Esophagus squamous epithelium (tissue), 5 donors: Measurements from ENCODE around the gene EZH2. TPM values are rescaled to one million over a fixed set of nuclear protein-coding genes. Genes with fewer than 3 reads are reported as not detected.

ENCODE experiments used
- DNase-seq: peaks from one replicate; lab custom pipeline; 2025; lab: John Stamatoyannopoulos, UW
- H3K27ac ChIP-seq, 4 donors: fragments of 200-600 bp; sonication (generic); one replicate each; pipeline ENCODE4 v1.5.1; 2016 to 2019; ENCODE audit warnings: mild to moderate bottlenecking in 1 of 4
- H3K27me3 ChIP-seq, 4 donors: fragments of 200-600 bp; sonication (generic); 1 replicate in 3 of 4; 2 replicates in 1 of 4; pipeline versions ENCODE4 v1.5.1 to v1.6.0; 2017 to 2021; ENCODE audit warnings: antibody characterized with exemption in 1 of 4
- H3K36me3 ChIP-seq, 3 donors: fragments of 200-600 bp; sonication (generic); one replicate each; pipeline ENCODE4 v1.5.1; 2016 to 2019
- H3K4me1 ChIP-seq, 3 donors: fragments of 200-600 bp; sonication (generic); one replicate each; pipeline ENCODE4 v1.5.1; 2017 to 2019
- H3K4me3 ChIP-seq, 4 donors: fragments of 200-600 bp; sonication (generic); 1 replicate in 3 of 4; 2 replicates in 1 of 4; pipeline ENCODE4 v1.5.1; 2016 to 2019; ENCODE audit warnings: mild to moderate bottlenecking in 2 of 4, moderate library complexity in 1 of 4
- H3K9me3 ChIP-seq, 3 donors: fragments of 200-600 bp; sonication (generic); one replicate each; pipeline ENCODE4 v1.5.1; 2016 to 2019
- POLR2A ChIP-seq, 4 donors: fragments of 450-650 bp; IDR thresholded peaks; one replicate each; pipeline ENCODE4 v1.6.1; 2017; ENCODE audit warnings: antibody characterized with exemption in 4 of 4, mild to moderate bottlenecking in 4 of 4, moderate library complexity in 3 of 4
- WGBS, 2 donors: methylation state at CpG; one replicate each; pipeline ENCODE4 v1.1.5; 2018; 5-methylcytosine and 5-hydroxymethylcytosine counted together
- intact Hi-C: fragments of 100-400 bp; cut with DNase I; formaldehyde crosslinking; loops from one replicate; pipeline ENCODE4 v1.15.0; 2022
- total RNA-seq, 4 donors: library from RNA; depleted of rRNA; stranded (reverse); fragments of >200 nt; gene quantifications; one replicate each; pipeline ENCODE4 v1.1.0, GENCODE V29; 2016
- TF ChIP-seq, protein P1 (sequence below), 6 experiments: fragments of 450-650 bp in 4 of 6; fragments of 200-600 bp in 2 of 6; sonication (generic) in 2 of 6; IDR thresholded peaks; one replicate each; pipeline ENCODE4 v1.5.1; 2016 to 2019; ENCODE audit warnings: antibody characterized with exemption in 6 of 6, mild to moderate bottlenecking in 4 of 6, moderate library complexity in 4 of 6
- donor health status: DM: yes; HTN: yes; CAD: no.

EZH2 gene
- total RNA-seq, 4 donors from 2014 or later = 6.2 to 22.3 (median 12.7) TPM

GRCh38 chr7:148852272-148852671 is 31.8 kb downstream of the EZH2 start:
- Histone ChIP-seq H3K36me3 (no peaks in the 10 kb centered on the region), H3K27ac (no peak overlapping the region), H3K4me3 (no peak overlapping the region), H3K27me3 (no peaks in the 10 kb centered on the region), H3K4me1 (peaks cover 0 to 13% (median 0%) of the 10 kb centered on the region in 3 donors), H3K9me3 (no peaks in the 10 kb centered on the region)
- TF ChIP-seq, protein P1, sequence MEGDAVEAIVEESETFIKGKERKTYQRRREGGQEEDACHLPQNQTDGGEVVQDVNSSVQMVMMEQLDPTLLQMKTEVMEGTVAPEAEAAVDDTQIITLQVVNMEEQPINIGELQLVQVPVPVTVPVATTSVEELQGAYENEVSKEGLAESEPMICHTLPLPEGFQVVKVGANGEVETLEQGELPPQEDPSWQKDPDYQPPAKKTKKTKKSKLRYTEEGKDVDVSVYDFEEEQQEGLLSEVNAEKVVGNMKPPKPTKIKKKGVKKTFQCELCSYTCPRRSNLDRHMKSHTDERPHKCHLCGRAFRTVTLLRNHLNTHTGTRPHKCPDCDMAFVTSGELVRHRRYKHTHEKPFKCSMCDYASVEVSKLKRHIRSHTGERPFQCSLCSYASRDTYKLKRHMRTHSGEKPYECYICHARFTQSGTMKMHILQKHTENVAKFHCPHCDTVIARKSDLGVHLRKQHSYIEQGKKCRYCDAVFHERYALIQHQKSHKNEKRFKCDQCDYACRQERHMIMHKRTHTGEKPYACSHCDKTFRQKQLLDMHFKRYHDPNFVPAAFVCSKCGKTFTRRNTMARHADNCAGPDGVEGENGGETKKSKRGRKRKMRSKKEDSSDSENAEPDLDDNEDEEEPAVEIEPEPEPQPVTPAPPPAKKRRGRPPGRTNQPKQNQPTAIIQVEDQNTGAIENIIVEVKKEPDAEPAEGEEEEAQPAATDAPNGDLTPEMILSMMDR (IDR thresholded peaks at IDR 0.05) = no peak
- 100% methylated on average over 1 of the region's 1 CpG; no CpG with 5 or more reads in 1 of the 2 donors for WGBS, 2 donors
- intact Hi-C loops = no loop called here
- no peak for DNase-seq

GRCh38 chr7:148850564-148850963 is 33.5 kb downstream of the EZH2 start:
- H3K4me3 ChIP-seq = no peak overlapping the region
- WGBS, 2 donors = 95 to 96% methylated on average over 5 of the region's 5 CpGs
- H3K27ac ChIP-seq = no peak overlapping the region
- H3K27me3 ChIP-seq = no peaks in the 10 kb centered on the region
- intact Hi-C loops = no loop called here
- no peak for TF ChIP-seq POLR2A (IDR thresholded peaks at IDR 0.05)
- TF ChIP-seq, protein P1 (IDR thresholded peaks at IDR 0.05) = no peak
- no peaks in the 10 kb centered on the region for H3K9me3 ChIP-seq
- DNase-seq = no peak
- H3K36me3 ChIP-seq = no peaks in the 10 kb centered on the region
- peaks cover 0 to 7% (median 0%) of the 10 kb centered on the region in 3 donors for H3K4me1 ChIP-seq

GRCh38 chr7:148849393-148850098 is 34.5 kb downstream of the EZH2 start:
- TF ChIP-seq POLR2A (IDR thresholded peaks at IDR 0.05) = no peak
- TF ChIP-seq, protein P1 (IDR thresholded peaks at IDR 0.05) = no peak
- Histone ChIP-seq H3K27me3 (no peaks in the 10 kb centered on the region), H3K4me1 (peaks cover 0 to 7% (median 0%) of the 10 kb centered on the region in 3 donors), H3K36me3 (peaks cover 0 to 2% (median 0%) of the 10 kb centered on the region in 3 donors), H3K27ac (no peak overlapping the region), H3K9me3 (no peaks in the 10 kb centered on the region), H3K4me3 (no peak overlapping the region)
- DNase-seq = no peak
- WGBS, 2 donors = 78 to 83% methylated on average over 7 of the region's 7 CpGs
- intact Hi-C loops = no loop called here

DNA sequence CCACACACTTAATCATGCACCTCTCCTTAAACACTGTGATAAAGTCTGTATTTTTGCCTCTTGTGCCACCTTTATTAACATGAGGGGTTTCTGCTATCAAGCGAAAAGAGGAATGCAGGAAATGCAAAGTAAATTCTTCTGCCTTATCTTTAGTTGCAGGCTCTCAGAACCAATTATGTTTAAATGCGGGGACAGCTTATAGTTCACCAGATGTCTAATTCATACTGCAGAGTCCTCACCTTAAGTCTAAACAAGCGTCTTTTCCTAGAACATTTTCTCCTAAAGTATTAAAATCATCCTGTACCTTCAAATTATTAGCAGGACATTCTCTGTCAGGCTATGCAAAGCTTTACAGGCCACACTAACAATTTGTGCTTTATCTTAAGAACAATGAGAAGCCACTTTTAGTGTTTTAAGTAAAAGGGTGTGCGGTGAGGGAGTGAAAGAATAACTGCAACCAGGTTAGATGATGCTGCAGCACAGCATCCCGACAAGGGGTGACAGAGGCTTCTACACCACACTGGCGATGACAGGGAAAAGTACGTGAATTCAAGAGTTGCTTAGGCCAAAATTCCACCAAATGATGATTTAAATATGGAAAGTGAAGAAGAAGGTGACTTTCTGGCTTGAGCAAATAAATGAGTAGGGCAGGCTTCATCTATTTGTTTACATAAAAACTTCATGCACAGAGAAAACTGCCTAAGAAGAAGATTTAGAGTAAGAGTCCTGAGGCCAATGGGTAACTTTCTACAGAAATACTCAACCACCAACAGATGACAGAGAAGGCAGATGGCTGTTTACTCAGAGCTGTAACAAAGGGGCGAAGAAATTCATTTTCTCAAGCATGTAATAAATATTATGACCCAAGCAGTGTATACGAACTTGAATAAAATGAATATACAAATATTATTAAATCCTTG is 36.0 kb downstream of the EZH2 start:
- no peaks in the 10 kb centered on the region for H3K27me3 ChIP-seq

More for the DNA sequence above, 36.0 kb downstream of the EZH2 start:
- peaks cover 0 to under 1% (median 0%) of the 10 kb centered on the region in 3 donors for H3K4me1 ChIP-seq
- TF ChIP-seq POLR2A (IDR thresholded peaks at IDR 0.05) = no peak
- TF ChIP-seq, protein P1 (IDR thresholded peaks at IDR 0.05) = no peak
- intact Hi-C loops = no loop called here
- no peak for DNase-seq
- peaks cover 0 to 2% (median 0%) of the 10 kb centered on the region in 3 donors for H3K36me3 ChIP-seq
- no peaks in the 10 kb centered on the region for H3K9me3 ChIP-seq
- H3K4me3 ChIP-seq = no peak overlapping the region
- no peak overlapping the region for H3K27ac ChIP-seq
- 69 to 87% methylated on average over 9 of the region's 9 CpGs for WGBS, 2 donors
